ENCODE results near the gene STRN3.
A peak's percentile ranks its signal among the peaks of the same experiment; 100 is the strongest.
"Not testable (repeated sequence)": the region's sequence is repeated elsewhere in the genome, so short reads cannot be mapped to it uniquely, and the experiment has no call there.

The STRN3 gene

DNA sequence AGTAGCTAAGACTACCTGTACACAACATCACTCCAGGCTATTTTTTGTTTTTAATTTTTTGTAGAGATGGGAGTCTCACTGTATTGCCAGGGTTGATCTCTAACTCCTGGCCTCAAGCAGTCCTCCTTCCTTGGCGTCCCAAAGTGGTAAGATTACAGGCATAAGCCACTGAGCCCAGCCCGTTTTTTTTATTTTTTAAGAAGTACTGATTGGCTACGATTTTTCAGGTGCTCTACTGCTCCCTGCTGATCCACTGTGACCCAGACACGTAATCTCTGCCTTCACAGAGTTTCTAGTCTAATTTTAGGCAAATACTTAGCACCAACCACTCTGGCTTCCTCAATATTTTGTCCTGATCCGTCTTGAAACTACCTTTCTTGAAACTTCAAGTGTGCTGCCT, 4.3 kb upstream of the STRN3 start:
- DNase-seq = no peak

DNA sequence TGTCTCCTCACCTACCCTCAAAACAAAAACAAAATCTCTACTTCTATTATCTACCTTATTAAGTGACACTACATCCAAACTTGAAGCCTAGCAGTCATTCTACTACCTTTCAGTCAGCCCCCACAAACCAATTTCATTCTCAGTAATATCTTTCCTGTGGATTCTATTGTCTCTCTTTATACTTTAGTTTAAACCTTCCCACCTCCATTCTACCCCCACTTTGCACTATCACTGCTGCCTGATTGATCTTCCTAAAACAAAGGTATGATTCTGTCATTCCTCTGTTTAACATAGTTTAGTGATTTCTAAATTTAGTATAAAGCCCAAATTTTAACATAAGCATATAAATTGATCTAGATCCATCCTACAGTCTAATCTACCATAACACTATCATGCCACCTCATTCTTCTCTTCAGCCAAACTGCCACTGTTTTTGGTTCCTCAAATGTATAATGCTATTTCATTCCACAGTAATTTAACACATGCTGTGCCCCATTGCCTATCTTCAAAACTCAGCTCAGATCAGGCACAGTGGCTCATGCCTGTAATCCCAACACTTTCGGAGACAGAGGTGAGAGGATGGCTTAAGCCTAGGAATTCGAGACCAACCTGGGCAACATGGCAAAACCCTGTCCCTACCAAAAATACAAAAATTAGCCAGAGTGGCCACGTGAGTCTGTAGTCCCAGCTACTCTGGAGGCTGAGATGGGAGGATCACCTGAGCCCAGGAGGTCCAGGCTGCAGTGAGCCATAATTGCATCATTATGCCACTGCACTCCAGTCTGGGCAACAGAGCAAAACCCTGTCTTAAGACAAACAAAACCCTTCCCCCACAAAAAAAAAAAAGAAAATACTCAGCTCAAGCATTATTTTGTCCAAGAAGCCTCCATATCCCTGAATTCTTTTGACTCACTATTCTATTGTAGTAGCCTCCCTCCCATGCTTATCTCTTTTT, 3.1 kb upstream of the STRN3 start:
- DNase-seq = no peak

DNA sequence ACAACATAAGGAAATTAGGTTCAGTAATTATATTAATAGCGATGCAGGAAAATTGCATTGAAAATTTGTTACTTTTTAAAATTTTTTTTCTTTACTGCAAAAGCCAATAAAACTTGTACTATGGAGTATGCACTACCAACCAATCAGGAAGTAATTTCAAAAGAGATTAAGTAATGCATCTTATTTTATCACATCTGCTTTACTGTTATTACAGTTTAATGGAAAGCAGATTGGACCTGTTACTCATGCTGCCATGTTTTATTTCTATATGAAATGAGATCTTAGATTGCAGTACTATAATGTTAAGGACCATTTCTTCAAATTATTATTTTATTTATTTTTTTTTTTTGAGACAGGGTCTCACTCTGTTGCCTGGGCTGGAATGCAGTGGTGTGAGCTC, 1.7 kb upstream of the STRN3 start:
- DNase-seq = no peak

DNA sequence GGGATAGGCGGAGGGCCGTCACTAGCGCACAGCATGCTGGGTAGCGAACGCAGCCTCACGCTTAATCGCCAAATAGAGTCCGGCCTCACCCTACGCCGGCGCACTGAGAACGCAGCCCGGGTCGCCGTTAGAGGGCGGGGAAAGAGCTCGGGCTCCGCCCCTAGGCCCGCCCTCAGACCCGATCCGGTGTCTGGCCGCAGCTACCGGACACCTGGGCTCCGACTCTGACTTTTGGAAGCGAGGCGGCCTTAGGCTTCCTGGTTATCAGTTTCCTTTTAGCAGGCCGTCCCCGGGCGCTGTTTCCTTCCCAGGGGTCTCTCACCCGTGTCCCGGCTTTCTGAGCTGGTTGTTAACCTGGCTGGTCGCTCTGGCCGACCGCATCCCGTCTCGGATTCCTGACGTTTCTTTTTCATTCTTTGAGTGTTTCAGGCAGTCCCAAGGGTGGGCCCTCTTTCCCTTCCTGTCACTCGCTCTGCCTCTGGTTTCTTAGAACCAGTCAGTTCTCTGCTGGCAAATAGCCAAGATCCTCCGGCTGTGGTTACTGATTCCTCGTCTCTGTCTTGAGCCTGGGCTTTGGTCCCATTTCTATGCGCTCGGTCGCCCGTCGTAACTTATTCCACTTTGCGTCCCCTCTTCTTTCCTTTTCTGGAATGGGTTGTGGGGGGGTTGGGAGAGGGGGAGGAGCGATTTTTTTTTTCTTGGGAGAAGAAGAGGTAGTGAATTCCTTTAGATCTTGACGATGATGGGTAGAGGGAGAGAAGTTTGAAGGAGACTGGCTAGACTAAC, 464 bp upstream of the STRN3 start:
- DNase-seq = peak; percentile 71 to 98 (median 94)

DNA sequence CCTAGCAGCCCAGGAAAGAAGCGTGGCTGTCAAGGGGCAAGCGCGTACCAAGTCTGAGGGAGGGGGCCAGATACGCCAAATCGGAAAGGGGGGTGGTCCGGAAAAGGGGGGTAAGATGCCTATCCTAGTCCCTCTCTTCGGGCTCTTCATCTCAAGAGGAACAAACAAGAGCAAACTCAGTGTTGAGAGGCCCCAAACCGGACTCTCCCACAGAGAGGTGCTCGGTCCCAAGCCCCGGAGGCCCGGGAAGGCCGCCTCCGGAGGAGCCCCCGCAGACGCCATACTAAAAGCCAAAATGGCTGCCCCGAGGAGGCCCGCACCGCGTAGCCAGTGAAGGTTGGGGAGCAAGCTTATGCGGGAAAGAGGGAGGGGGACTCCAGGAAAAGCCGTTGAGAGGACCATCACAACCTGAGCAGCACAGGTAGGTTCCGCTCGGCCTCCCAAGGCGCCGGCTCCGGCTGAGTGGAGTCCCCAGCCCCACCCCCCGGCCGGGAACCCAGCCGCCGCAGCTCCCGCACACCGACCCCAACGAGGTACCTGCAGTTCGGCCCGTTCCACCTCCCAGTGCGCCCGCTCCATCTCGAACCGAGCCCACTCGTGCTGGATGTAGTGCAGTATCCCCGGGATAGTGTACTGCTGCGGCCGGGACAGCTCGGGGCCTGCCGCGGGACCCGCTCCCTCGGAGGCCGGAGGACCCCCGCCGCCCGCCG, 657 bp downstream of the STRN3 start, which contains the start of gene AP4S1:
Gene AP4S1 (plus strand): TSS at position 283 of the 710 bp plus-strand sequence. CDS start 40,548 bp downstream, outside the sequence.
- DNase-seq = peak; percentile 3 to 76 (median 61)

DNA sequence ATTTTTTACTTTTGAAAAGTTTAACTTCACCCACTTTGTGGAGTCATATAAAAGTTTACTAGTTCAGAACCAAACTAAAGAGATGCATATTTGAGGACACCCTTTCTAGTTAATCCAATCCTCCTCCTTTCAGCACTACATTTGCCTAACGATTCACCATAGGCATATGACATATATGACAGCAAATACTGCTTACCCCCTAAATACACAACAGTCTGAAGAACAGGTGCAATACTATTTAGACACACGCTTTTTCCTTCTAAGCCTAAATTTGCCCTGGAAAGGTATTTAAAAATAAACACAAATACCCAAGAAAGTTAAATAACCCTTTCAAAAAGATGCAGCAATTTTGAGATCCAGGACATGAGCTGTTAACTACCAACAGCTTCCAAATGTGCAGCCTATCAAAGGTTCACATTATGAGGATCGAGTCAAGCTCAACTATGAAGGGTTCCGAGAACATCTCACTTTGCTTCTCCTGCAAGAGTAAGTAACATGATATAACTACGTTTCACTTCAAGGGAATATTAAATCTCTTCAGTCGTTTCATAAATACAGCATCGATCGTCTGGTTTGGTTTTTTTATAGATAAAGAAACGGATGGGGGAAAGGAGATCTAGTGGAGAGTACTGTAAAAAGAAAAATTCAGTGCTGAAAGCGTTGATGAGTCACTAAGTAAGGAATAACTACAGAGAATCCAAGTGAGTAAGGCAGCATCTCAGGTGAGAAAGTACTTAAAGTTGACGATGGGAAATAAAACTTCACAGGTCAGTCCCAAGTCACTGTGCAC, 1.4 kb downstream of the STRN3 start:
- DNase-seq = peak in 1 of 14 donors; percentile 31

DNA sequence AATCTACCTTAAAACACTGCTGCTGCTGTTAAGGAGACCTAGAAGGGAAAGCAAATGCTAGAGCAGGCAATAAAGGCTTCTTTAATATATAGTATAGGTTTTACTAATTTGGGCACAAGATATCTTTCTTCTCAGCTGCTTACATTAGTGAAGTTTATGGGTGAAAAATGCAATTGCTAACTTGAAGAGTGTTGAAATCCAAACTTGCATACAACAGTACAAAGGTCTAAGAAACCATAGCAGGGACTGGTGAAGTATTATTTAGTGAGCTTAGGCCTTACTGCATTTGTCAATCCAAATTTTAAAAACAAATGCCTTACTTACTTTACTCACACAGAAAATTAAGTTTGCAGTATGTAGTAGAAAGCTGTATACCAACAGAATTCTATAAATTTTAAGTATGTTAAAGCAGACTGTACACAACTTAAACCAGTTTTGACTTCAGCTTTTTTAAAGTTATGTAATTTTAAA, 2.1 kb downstream of the STRN3 start:
- DNase-seq = no peak

DNA sequence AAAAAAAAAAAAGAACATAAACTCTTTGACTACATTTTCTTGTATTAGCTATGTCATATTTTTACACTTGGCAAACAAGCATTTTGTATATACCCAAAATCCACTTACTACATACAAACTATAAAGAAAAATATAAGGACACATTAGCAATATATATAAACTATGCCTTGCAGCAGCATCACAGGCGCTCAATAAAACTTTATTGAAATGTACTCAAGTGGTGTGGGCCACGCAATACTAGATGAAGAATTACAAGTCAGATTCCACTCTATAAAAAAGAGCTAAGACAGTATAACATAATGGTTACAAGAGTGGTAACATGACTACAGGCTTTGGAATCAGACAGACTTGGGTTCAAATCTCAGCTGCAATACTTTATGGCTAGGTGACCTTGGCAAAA, 3.8 kb downstream of the STRN3 start:
- DNase-seq = no peak

DNA sequence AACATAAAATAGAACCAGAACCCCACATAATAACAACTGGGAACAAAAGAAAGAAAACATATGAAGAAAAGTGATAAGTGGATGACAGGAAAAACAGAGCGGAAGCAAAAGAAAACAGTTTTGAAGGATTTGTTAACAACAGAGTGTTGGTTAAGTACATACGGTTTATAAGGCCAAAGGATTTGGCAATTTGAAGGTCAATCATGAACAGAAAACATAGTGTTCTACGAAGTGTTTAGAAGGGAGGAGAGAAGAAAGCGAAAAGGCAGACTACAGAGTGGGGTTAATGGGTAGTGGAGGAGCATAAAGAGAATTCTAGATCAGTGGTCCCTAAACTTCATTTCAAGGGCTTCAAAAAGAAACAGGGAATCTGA, 4.6 kb downstream of the STRN3 start:
- no peak for DNase-seq

DNA sequence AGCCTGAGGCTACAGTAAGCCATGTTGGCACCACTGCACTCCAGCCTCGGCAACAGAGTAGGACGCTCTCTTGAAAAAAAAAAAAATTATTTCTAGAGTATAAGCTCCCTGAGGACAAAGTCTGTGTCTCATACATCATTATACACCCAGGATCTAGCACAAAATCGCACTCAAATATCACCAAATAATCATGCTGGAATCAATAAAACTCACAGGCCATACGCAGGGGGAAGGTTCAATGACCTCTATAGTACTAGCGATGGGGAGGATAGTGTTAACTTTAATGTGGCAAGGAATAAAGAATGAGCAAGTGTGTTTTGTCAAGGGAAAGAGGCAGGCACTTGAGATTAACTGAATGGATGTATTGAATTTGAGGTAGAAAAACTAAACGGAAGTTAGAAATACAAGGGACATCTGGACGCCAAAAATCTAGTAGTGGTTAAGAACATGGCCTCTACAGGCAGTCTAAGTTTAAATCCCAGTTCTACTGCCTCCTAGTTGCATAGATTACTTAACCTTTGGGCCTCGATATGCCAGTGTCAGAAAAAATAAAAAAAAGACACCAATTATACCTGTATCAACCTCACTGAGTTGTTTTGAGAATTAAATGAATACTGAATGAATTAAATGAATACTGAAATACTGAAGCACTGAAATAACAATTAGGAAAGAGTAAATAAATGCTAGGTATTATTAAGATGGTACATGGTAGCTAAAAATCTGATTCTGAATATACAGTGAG, 5.2 kb downstream of the STRN3 start:
- no peak for DNase-seq

DNA sequence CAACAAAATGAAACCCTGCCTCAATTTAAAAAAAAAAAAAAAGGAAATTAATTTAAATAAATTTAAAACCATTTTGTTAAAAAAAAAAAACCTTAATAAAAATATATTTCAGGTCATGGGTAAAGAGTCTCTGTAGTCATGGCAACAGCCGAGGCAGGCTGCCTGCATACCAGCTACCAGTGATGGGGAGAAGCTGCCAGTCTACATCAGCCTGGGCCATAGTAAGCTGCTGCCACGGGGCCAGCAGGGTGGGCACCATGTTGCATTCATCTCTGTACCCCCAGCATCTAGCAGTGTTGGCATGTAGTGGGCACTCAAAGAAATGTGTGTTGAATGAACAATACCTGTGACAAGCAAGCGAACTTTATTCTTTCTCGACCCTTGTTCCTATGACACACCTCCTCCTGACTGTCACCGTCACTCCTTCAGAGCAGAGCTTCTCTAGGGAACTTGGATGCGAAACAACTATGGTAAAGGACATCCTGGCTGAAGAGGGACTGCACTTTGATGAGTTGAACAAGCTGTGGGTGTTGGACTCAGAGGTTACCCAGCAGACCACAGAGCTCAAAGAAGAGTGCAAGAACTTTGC, 8.0 kb downstream of the STRN3 start:
- DNase-seq = no peak

DNA sequence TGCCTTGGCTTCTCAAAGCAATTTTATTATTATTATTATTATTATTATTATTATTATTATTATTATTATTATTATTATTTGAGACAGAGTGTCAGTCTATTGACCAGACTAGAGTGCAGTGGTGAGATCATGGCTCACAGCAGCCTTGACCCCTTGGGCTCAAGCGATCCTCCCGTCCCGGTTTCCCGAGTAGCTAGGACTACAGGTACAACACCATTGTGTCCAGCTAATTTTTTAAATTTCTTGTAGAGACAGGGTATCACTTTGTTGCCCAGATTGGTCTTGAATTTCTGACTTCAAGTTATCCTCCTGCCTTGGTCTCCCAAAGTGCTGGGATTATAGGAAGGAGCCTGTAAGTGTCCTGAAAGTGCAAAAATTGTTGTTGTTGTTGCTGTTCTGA, 12.3 kb downstream of the STRN3 start:
- DNase-seq = no peak

DNA sequence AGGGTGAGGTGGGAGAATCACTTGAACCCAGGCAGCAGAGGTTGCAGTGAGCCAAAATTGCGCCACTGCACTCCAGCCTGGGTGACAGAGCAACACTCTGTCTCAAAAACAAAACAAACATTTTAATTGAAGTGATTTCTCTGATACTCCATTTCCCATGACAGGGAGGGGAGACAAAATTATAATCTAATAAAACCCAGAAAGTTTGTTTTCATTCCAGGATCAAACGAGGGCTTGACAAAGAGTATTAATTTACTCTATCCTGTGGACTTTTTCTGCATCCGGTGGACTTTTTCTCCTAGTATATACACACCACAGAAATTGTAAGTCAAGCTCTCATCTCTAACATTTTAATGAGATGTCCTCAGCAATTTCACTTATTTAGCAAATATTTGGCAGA, 15.2 kb downstream of the STRN3 start:
- DNase-seq = no peak

DNA sequence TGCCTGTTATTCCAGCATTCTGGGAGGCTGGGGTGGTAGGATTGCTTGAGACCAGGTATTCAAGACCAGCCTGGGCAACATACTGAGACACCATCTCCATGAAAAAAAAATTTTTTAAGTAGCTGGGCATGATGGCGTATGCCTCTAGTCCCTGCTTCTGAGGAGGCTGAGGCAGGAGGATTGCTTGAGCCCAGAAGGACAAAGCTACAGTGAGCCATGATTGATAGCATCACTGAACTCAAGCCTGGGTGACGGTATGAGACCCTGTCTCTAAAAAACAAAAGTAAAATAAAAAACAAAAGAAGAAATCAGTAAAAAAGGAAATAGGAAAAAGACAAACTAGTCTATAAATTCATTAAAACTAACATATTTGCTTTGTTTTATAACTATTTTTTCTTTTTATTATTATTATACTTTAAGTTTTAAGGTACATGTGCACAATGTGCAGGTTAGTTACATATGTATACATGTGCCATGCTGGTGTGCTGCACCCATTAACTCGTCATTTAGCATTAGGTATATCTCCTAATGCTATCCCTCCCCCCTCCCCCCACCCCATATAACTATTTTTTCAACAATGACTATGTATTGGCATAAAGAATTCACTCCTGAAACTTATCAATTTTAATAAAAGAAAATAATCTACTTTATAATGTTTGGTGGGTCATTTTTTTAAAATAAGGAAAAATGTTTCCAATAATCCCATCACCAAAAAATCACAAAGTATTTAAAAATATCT, 16.2 kb downstream of the STRN3 start:
- DNase-seq = no peak

DNA sequence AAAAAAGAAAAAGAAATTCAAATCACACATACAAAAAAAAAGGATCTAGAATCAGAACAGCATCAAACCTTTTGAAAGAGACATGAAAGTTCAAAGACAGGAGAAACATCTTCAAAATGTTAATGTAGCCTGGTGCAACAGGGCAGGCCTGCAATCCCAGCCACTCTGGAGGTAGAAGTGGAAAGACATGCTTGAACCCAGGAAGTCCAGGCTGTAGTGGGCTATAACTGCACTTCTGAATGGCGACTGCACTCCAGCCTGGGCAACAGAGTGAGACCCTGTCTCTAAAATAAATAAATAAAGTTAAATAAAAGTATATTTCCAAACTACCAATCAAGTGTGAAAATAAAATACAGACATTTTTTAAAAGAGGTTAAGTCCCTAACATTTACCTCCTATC, 19.5 kb downstream of the STRN3 start:
- no peak for DNase-seq

DNA sequence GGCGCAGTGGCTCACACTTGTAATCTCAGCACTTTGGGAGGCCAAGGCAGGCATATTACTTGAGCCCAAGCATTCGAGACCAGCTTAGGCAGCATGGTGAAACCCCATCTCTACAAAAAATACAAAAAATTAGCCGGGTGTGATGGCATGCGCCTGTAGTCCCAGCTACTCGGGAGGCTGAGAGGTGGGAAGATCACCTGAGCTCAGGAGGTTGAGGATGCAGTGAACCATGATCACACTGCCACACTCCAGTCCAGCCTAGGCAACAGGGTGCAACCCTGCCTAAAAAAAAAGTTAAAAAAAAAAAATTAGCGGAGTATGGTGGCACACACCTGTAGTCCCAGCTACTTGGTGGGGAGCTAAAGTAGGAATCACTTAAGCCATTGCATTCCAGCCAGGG, 22.2 kb downstream of the STRN3 start:
- not testable (repeated sequence) for DNase-seq

DNA sequence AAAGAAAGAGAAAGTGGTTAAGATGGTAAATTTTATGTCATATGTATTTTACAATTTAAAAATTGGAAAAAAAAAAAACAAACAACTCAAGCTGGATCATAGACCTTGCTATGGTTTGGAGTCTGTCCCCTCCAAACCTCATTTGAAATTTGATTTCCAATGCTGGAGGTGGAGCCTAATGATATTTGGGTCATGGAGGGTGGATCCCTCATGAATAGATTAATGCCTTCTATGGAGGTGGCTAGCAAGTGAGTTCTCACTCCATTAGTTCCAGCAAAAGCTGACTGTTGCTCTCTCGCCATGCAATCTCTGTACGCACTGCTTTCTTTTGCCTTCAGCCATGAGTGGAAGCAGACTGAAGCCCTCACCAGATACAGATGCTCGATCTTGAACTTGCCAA, 22.9 kb downstream of the STRN3 start:
- no peak for DNase-seq

DNA sequence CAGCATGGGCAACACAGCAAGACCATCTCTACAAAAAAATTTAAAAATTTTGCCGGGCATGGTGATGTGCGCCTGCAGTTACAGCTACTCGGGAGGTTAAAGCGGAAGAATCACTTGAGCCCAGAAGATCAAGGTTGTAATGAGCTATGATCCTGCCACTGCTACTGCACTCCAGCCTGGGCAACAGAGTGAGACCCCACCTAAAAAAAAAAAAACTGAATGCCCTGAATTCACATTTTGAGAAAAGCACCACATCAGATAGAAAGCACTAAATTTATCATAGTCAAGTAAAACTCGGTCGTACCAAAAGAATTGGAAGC, 24.9 kb downstream of the STRN3 start:
- DNase-seq = no peak

DNA sequence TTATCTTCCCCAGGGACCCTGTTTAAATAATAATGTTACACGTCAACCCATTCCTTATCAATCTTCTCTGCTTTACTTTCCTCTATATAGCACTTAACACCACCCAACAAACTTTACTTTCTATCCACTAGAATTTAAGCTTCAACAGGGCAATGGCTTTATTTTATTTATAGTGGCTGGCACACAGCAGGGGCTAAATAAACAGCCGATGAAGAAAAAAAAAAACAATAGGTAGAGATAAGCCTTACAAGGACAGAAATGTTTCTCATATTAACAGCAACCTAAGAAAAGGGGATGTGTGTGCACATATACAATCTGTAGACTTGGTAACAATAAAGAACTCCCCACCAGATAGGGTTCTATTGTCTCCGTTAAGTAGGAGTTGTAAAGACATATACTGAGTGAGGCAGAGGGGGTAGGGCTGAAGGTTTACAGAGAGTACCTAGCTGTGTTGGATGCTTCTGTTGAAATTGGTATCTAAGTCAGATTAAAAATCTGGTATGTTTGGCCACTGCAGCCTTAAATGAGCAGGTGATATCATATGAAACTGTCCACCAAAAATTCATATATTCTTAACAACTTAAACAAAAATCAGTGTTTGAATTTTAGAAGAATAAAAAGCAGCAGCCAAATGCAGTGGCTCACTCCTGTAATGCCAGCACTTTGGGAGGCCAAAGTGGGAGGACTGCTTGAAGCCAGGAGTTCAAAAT, 25.4 kb downstream of the STRN3 start:
- DNase-seq = no peak
